ENCODE data around the gene BNIP5.
A peak's percentile ranks its signal among the peaks of the same experiment; 100 is the strongest.

BNIP5 gene

GRCh38 chr6:36361071-36361470 lies 24.4 kb upstream of the BNIP5 start:
- no peak overlapping the region for H3K4me3 ChIP-seq (ENCODE audit: low read length)
- H3K9me3 ChIP-seq (ENCODE audit: low read length): no peaks in the 10 kb centered on the region
- no peaks in the 10 kb centered on the region for H3K36me3 ChIP-seq (ENCODE audit: insufficient read depth, low read length)
- H2AFZ ChIP-seq (ENCODE audit: low read depth, low read length): no peak overlapping the region
- peaks cover 12% of the 10 kb centered on the region for H3K4me1 ChIP-seq (ENCODE audit: insufficient read depth, low read length)
- no peaks in the 10 kb centered on the region for H3K27me3 ChIP-seq (ENCODE audit: insufficient read depth, low read length)

GRCh38 chr6:36360241-36361054 lies 23.8 kb upstream of the BNIP5 start:
- no peaks in the 10 kb centered on the region for H3K27me3 ChIP-seq (ENCODE audit: insufficient read depth, low read length)
- no peak overlapping the region for H2AFZ ChIP-seq (ENCODE audit: low read depth, low read length)
- no peaks in the 10 kb centered on the region for H3K9me3 ChIP-seq (ENCODE audit: low read length)
- H3K36me3 ChIP-seq (ENCODE audit: insufficient read depth, low read length): no peaks in the 10 kb centered on the region
- H3K4me3 ChIP-seq (ENCODE audit: low read length): no peak overlapping the region
- peaks cover 12% of the 10 kb centered on the region for H3K4me1 ChIP-seq (ENCODE audit: insufficient read depth, low read length)

- Histone ChIP-seq H3K27me3 (ENCODE audit: insufficient read depth, low read length) (no peaks in the 10 kb centered on the region), H3K4me3 (ENCODE audit: low read length) (no peak overlapping the region), H3K36me3 (ENCODE audit: insufficient read depth, low read length) (no peaks in the 10 kb centered on the region), H3K9me3 (ENCODE audit: low read length) (no peaks in the 10 kb centered on the region), H3K4me1 (ENCODE audit: insufficient read depth, low read length) (peaks cover 12% of the 10 kb centered on the region), H2AFZ (ENCODE audit: low read depth, low read length) (peak overlapping the region; percentile 8)
Measured at GRCh38 chr6:36358226-36358915, 21.7 kb upstream of the BNIP5 start.

- Histone ChIP-seq H3K36me3 (ENCODE audit: insufficient read depth, low read length) (no peaks in the 10 kb centered on the region), H3K4me3 (ENCODE audit: low read length) (no peak overlapping the region), H3K9me3 (ENCODE audit: low read length) (no peaks in the 10 kb centered on the region), H3K27me3 (ENCODE audit: insufficient read depth, low read length) (no peaks in the 10 kb centered on the region), H3K4me1 (ENCODE audit: insufficient read depth, low read length) (peaks cover 12% of the 10 kb centered on the region), H2AFZ (ENCODE audit: low read depth, low read length) (no peak overlapping the region)
Measured at GRCh38 chr6:36357872-36358225, 21.2 kb upstream of the BNIP5 start.

GRCh38 chr6:36355819-36356218 lies 19.1 kb upstream of the BNIP5 start:
- Histone ChIP-seq H3K36me3 (ENCODE audit: insufficient read depth, low read length) (no peaks in the 10 kb centered on the region), H3K9me3 (ENCODE audit: low read length) (no peaks in the 10 kb centered on the region), H3K27me3 (ENCODE audit: insufficient read depth, low read length) (no peaks in the 10 kb centered on the region), H3K4me1 (ENCODE audit: insufficient read depth, low read length) (peaks cover 12% of the 10 kb centered on the region), H3K4me3 (ENCODE audit: low read length) (no peak overlapping the region), H2AFZ (ENCODE audit: low read depth, low read length) (no peak overlapping the region)

- H3K4me1 ChIP-seq (ENCODE audit: insufficient read depth, low read length): peaks cover 6% of the 10 kb centered on the region
- H3K36me3 ChIP-seq (ENCODE audit: insufficient read depth, low read length): no peaks in the 10 kb centered on the region
- H3K9me3 ChIP-seq (ENCODE audit: low read length): no peaks in the 10 kb centered on the region
- no peak overlapping the region for H2AFZ ChIP-seq (ENCODE audit: low read depth, low read length)
- H3K4me3 ChIP-seq (ENCODE audit: low read length): no peak overlapping the region
- no peaks in the 10 kb centered on the region for H3K27me3 ChIP-seq (ENCODE audit: insufficient read depth, low read length)
Measured at GRCh38 chr6:36353411-36353915, 16.8 kb upstream of the BNIP5 start.

- no peaks in the 10 kb centered on the region for H3K36me3 ChIP-seq (ENCODE audit: insufficient read depth, low read length)
- no peak overlapping the region for H3K4me3 ChIP-seq (ENCODE audit: low read length)
- H2AFZ ChIP-seq (ENCODE audit: low read depth, low read length): no peak overlapping the region
- no peaks in the 10 kb centered on the region for H3K27me3 ChIP-seq (ENCODE audit: insufficient read depth, low read length)
- no peaks in the 10 kb centered on the region for H3K4me1 ChIP-seq (ENCODE audit: insufficient read depth, low read length)
- no peaks in the 10 kb centered on the region for H3K9me3 ChIP-seq (ENCODE audit: low read length)
Measured at GRCh38 chr6:36352477-36353157, 15.9 kb upstream of the BNIP5 start.

GRCh38 chr6:36350681-36351571 lies 14.2 kb upstream of the BNIP5 start:
- Histone ChIP-seq H2AFZ (ENCODE audit: low read depth, low read length) (no peak overlapping the region), H3K4me3 (ENCODE audit: low read length) (no peak overlapping the region), H3K27me3 (ENCODE audit: insufficient read depth, low read length) (no peaks in the 10 kb centered on the region), H3K36me3 (ENCODE audit: insufficient read depth, low read length) (no peaks in the 10 kb centered on the region), H3K4me1 (ENCODE audit: insufficient read depth, low read length) (no peaks in the 10 kb centered on the region), H3K9me3 (ENCODE audit: low read length) (no peaks in the 10 kb centered on the region)

- Histone ChIP-seq H3K9me3 (ENCODE audit: low read length) (no peaks in the 10 kb centered on the region), H3K4me3 (ENCODE audit: low read length) (no peak overlapping the region), H2AFZ (ENCODE audit: low read depth, low read length) (no peak overlapping the region), H3K36me3 (ENCODE audit: insufficient read depth, low read length) (no peaks in the 10 kb centered on the region), H3K27me3 (ENCODE audit: insufficient read depth, low read length) (no peaks in the 10 kb centered on the region), H3K4me1 (ENCODE audit: insufficient read depth, low read length) (no peaks in the 10 kb centered on the region)
Measured at GRCh38 chr6:36350082-36350481, 13.4 kb upstream of the BNIP5 start.

GRCh38 chr6:36349240-36349639 lies 12.6 kb upstream of the BNIP5 start:
- no peaks in the 10 kb centered on the region for H3K27me3 ChIP-seq (ENCODE audit: insufficient read depth, low read length)
- no peak overlapping the region for H2AFZ ChIP-seq (ENCODE audit: low read depth, low read length)
- H3K4me1 ChIP-seq (ENCODE audit: insufficient read depth, low read length): no peaks in the 10 kb centered on the region
- H3K9me3 ChIP-seq (ENCODE audit: low read length): no peaks in the 10 kb centered on the region
- no peaks in the 10 kb centered on the region for H3K36me3 ChIP-seq (ENCODE audit: insufficient read depth, low read length)
- no peak overlapping the region for H3K4me3 ChIP-seq (ENCODE audit: low read length)

GRCh38 chr6:36347621-36348020 lies 10.9 kb upstream of the BNIP5 start:
- Histone ChIP-seq H3K9me3 (ENCODE audit: low read length) (no peaks in the 10 kb centered on the region), H3K4me3 (ENCODE audit: low read length) (no peak overlapping the region), H3K4me1 (ENCODE audit: insufficient read depth, low read length) (no peaks in the 10 kb centered on the region), H2AFZ (ENCODE audit: low read depth, low read length) (no peak overlapping the region), H3K36me3 (ENCODE audit: insufficient read depth, low read length) (no peaks in the 10 kb centered on the region), H3K27me3 (ENCODE audit: insufficient read depth, low read length) (no peaks in the 10 kb centered on the region)

GRCh38 chr6:36346486-36347273 lies 10.0 kb upstream of the BNIP5 start:
- Histone ChIP-seq H3K27me3 (ENCODE audit: insufficient read depth, low read length) (no peaks in the 10 kb centered on the region), H3K36me3 (ENCODE audit: insufficient read depth, low read length) (no peaks in the 10 kb centered on the region), H3K9me3 (ENCODE audit: low read length) (no peaks in the 10 kb centered on the region), H3K4me3 (ENCODE audit: low read length) (no peak overlapping the region), H3K4me1 (ENCODE audit: insufficient read depth, low read length) (no peaks in the 10 kb centered on the region), H2AFZ (ENCODE audit: low read depth, low read length) (no peak overlapping the region)

Data from neuron (in vitro differentiated cells).